Cardiac fibroblast (primary cell): ENCODE data around the gene MYT1.

Source experiments
- DNase-seq, 2 donors: peaks; one replicate each; pipeline versions ENCODE4 v3.0.0 to v3.0.0-alpha.2; 2010; ENCODE audit warnings: low read depth in 2 of 2
- H3K4me3 ChIP-seq, 2 donors: replicated peaks in 1 of 2; 1 replicate in 1 of 2; 2 replicates in 1 of 2; pipeline ENCODE4 v1.5.1; 2011; ENCODE audit warnings: low read depth in 2 of 2, low read length in 2 of 2, mild to moderate bottlenecking in 2 of 2, moderate library complexity in 1 of 2
- TF ChIP-seq, protein P1 (sequence below): IDR thresholded peaks from one replicate; pipeline ENCODE4 v1.5.1; 2011; ENCODE audit warnings: low read depth, mild to moderate bottlenecking, low read length, inconsistent platforms

Gene MYT1

DNA sequence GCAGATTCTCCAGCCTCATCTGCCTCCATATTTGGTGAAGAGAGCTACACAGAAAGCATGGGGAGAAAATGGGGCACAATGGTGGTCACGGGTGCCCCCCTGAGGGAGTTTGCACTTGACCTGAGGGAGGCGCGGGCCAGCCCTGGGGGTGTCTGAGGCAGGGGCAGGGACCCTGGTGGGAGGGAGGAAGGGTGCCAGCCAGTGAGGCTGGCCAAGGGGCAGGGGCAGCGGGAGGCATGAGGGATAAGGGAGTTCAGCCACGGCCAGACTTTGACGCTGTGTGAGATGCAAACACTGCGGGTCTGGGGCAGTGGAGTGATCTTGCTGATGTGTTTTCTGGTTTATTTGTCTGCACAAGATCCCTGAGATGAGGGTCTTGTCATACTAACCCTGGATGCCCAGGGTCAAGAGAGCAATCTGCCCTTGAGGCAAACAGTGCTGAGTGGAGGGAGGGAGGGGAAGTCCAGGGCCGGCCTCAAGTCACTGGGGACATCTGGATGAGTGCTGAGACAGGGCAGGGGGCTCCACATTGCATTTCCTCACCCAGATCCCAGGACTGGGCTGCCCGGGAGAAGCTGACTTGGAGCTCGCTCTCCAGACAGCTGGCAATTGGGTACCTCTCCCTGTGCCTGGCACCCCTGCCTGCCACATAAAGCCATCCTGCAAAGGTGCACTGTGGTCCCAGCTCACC lies 82.5 kb downstream of the MYT1 start:
- no peak overlapping the region for H3K4me3 ChIP-seq
- no peak for DNase-seq
- TF ChIP-seq, protein P1, sequence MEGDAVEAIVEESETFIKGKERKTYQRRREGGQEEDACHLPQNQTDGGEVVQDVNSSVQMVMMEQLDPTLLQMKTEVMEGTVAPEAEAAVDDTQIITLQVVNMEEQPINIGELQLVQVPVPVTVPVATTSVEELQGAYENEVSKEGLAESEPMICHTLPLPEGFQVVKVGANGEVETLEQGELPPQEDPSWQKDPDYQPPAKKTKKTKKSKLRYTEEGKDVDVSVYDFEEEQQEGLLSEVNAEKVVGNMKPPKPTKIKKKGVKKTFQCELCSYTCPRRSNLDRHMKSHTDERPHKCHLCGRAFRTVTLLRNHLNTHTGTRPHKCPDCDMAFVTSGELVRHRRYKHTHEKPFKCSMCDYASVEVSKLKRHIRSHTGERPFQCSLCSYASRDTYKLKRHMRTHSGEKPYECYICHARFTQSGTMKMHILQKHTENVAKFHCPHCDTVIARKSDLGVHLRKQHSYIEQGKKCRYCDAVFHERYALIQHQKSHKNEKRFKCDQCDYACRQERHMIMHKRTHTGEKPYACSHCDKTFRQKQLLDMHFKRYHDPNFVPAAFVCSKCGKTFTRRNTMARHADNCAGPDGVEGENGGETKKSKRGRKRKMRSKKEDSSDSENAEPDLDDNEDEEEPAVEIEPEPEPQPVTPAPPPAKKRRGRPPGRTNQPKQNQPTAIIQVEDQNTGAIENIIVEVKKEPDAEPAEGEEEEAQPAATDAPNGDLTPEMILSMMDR: no peak

DNA sequence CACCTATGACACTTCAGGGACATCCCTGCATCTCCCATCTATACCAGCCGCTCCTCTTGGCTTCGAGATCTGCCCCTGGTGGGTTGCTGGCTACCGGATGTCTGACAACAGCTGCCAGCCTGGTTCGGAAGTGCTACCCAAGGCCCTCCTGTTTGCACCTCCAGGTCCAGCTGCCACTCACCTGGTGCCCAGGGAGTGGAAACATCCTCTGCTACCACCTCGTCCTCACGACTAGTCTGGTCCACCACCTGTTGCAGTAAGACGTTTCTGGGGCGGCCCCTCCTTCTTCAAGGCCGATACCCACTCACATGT lies 83.0 kb downstream of the MYT1 start:
- no peak for DNase-seq
- no peak overlapping the region for H3K4me3 ChIP-seq
- TF ChIP-seq, protein P1: no peak

DNA sequence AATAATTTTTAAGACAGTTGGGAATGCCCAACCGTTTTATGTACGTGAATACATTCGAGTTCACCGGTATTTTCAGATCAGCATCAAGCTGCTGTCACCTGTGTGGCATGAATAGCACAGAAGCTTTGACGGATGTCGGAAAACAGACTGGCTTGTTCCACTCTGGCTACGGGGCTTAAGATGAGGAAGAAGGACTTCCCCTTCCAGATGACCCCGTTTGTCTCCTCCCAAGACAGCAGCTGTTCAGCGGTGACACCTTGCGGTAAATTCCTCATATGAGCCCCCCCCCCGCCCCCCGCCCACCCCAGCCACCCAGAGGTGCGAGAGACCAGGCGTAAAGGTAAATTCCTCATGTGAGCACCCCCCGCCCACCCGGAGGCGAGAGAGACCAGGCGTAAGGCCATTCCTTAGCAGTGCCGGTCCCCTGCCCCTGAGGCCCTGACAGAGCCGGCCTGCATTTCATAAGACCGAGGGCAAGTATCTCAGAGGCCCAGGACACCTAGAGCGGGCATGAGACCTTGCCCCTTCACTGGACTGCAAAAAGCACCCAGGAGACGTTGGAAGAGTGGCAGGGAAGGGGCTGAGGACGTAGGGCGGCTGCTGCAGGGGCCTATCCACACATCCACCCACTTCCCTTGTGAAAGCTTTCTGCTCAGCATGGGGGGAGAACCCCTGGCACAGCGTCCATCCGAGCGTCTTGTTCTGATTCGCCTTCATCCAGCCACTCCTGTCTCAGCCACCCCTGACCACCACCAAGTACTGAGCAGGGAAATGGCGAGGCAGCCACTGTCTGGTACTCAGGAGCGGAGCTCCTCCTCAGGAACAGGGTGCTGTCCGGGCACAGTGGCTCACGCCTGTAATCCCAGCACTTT lies 84.0 kb downstream of the MYT1 start:
- DNase-seq: no peak
- TF ChIP-seq, protein P1: no peak
- H3K4me3 ChIP-seq: no peak overlapping the region

DNA sequence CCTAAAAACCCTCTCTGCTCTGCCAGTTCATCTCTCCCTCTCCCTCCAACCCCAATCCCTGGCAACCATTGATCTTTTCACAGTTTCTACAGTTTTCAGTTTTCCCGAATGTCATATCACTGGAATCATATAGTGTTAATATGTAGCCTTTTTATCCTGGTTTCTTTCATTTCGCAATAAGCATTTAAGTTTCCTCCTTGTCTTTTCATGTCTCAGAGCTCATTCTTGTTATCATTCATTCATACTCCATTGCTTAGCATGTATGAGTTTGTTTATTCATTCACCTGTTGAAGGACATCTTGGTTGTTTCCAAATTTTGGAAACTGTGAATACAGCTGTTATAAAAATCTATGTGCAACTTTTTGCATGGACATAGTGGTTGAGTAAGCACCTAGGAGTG lies 85.8 kb downstream of the MYT1 start:
- no peak overlapping the region for H3K4me3 ChIP-seq
- TF ChIP-seq, protein P1: no peak
- DNase-seq: no peak

DNA sequence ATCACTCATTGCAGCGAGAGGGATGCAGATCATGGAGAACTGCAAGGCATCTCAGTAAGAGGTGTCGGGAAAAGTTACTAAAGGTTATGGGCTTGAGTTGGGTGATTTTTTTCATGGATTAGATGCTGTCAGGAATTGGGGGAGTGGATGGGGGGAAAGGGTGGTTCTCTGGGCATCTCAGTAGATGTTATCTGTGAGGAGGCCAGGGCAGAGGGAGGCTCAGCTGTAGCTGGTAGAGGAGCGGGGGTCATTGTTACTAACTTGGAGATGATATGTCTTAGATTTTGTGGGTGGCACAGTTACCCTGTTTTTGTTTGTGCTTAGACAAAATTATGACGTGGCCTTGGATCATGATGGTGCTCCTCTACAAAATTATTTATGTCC lies 88.7 kb downstream of the MYT1 start:
- TF ChIP-seq, protein P1: no peak
- H3K4me3 ChIP-seq: no peak overlapping the region
- no peak for DNase-seq

DNA sequence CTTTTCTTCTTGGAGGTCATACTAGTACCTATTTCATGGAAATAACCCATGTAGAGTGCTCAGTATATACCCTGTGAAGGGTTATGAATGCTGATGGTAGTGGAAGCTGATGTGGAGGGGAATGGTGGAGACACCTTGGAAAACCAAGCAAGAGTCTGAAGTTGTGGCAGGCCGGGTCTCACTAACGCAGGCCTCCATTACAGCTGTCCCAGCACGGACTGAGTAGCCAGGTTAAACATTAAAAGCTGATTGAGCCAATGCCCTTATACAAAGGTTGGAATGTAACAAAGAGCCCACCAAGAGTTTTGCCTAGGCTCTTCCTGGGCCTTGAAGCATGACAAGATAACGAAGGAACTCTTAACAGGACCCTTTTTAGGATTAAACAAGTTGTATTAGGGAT lies 89.2 kb downstream of the MYT1 start:
- no peak for DNase-seq
- H3K4me3 ChIP-seq: no peak overlapping the region
- TF ChIP-seq, protein P1: no peak

DNA sequence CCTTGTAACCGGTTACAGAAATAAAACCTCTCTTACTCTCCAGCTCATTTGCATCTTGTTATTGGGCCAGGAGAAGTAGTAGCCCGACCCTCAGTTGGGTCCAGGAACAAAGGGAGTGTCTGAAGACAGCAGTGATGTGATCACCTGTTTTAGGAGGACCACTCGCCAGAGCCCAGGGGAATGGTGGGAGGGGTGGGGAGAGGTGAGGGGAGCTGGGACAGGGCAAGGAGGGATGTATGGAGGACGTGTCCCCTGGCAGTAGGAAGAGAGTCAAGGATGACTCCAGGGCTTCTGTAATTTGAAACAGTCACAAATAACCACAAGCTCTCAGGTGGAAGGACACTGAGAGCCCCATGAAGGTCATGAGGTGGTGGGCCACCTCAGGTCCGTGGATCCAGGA lies 89.9 kb downstream of the MYT1 start:
- no peak for DNase-seq
- no peak overlapping the region for H3K4me3 ChIP-seq
- TF ChIP-seq, protein P1: no peak
